HepG2 (cell line): ENCODE measurements around the gene SIX5. TPM values are rescaled to one million over a fixed set of nuclear protein-coding genes. Genes with fewer than 3 reads are reported as not detected.
A peak's percentile ranks its signal among the peaks of the same experiment; 100 is the strongest.

Experiments
- ATAC-seq: fragments of 200-7000 bp; cut with Tn5 transposase; 3 replicates; pipeline ENCODE4 v1.9.1; 2020; ENCODE audit warnings: mild to moderate bottlenecking, moderate library complexity
- BruUV-seq: library from RNA; stranded (reverse); fragments of 400-500 nt; replicated peaks from 2 replicates; lab custom pipeline; 2021; lab: Mats Ljungman, UMichigan
- CTCF ChIA-PET: fragments of 300-600 bp; formaldehyde crosslinking; extraction: SDS; loops from one replicate; lab custom pipeline; 2021; ENCODE audit warnings: low total read pairs, inconsistent platforms, low intra/inter-chr PET ratio; lab: Yijun Ruan, JAX
- POLR2A ChIA-PET: fragments of 350-600 bp; sonication (Branson Sonifier 250); formaldehyde crosslinking; loops from one replicate; lab custom pipeline; 2020; ENCODE audit warnings: antibody characterized with exemption, inconsistent platforms; lab: Yijun Ruan, JAX
- DNase-seq: peaks from one replicate; pipeline ENCODE4 v3.0.0-alpha.2; 2015; ENCODE audit warnings: low spot score
- FAIRE-seq: peaks from 3 replicates; lab custom pipeline; 2011; peaks lifted over from hg19 to GRCh38; lab: Jason Lieb, UNC
- H2AFZ ChIP-seq: one replicate; pipeline ENCODE4 v1.6.1; 2011; ENCODE audit warnings: low read length, inconsistent platforms
- H3K27ac ChIP-seq: fragments of 300-600 bp; 3 replicates; pipeline ENCODE4 v1.8.0; 2011; ENCODE audit warnings: mixed run types, mild to moderate bottlenecking, mixed read lengths, low read length, inconsistent platforms; ENCODE audit not compliant: insufficient read depth; ENCODE audit errors: extremely low read length
- H3K27me3 ChIP-seq, 2 experiments: fragments of 200-600 bp in 1 of 2; 2 replicates in 1 of 2; 3 replicates in 1 of 2; pipeline versions ENCODE4 v1.6.0 to v1.8.0; 2011; ENCODE audit warnings: low read length in 2 of 2, mild to moderate bottlenecking in 2 of 2, moderate library complexity in 2 of 2, inconsistent platforms in 1 of 2; ENCODE audit not compliant: insufficient read depth in 2 of 2, control insufficient read depth in 1 of 2
- H3K36me3 ChIP-seq, 2 experiments: fragments of 200-600 bp in 1 of 2; replicated peaks in 1 of 2; 2 replicates in 1 of 2; 3 replicates in 1 of 2; pipeline versions ENCODE4 v1.5.1 to v1.8.0; 2011; ENCODE audit warnings: low read length in 2 of 2, inconsistent platforms in 1 of 2; ENCODE audit not compliant: insufficient read depth in 2 of 2, control insufficient read depth in 1 of 2
- H3K4me1 ChIP-seq: 2 replicates; pipeline ENCODE4 v1.5.1; 2012; ENCODE audit warnings: low read length, inconsistent platforms; ENCODE audit not compliant: insufficient read depth
- H3K4me2 ChIP-seq: 2 replicates; pipeline ENCODE4 v1.6.0; 2011; ENCODE audit warnings: low read depth, low read length, inconsistent platforms
- H3K4me3 ChIP-seq, 3 experiments: fragments of 200-600 bp in 1 of 3; sonication (generic), shearing (Covaris generic) in 1 of 3; replicated peaks in 1 of 3; 2 replicates each; pipeline ENCODE4 v1.5.1; 2011 to 2016; ENCODE audit warnings: low read length in 3 of 3, inconsistent platforms in 2 of 3, low read depth in 2 of 3, mild to moderate bottlenecking in 2 of 3, control low read depth in 1 of 3, mixed read lengths in 1 of 3; ENCODE audit not compliant: insufficient read depth in 1 of 3
- H3K79me2 ChIP-seq: one replicate; pipeline ENCODE4 v1.6.1; 2011; ENCODE audit warnings: low read length, inconsistent platforms; ENCODE audit not compliant: insufficient read depth
- H3K9ac ChIP-seq: 2 replicates; pipeline ENCODE4 v1.6.0; 2011; ENCODE audit warnings: mild to moderate bottlenecking, low read depth, low read length, inconsistent platforms; ENCODE audit not compliant: insufficient read depth
- H3K9me3 ChIP-seq: 2 replicates; pipeline ENCODE4 v1.5.1; 2012; ENCODE audit warnings: mild to moderate bottlenecking, low read length
- H4K20me1 ChIP-seq: 2 replicates; pipeline ENCODE4 v1.6.0; 2011; ENCODE audit warnings: inconsistent platforms, mild to moderate bottlenecking, low read length, moderate library complexity; ENCODE audit not compliant: insufficient read depth
- ARHGAP35 ChIP-seq: sonication (generic); formaldehyde crosslinking; IDR thresholded peaks from 2 replicates; pipeline ENCODE4 v1.9.0; 2022; ENCODE audit warnings: mild to moderate bottlenecking, inconsistent platforms, moderate library complexity, missing genetic modification reagents, borderline replicate concordance
- NFYB ChIP-seq: sonication (generic); formaldehyde crosslinking; IDR thresholded peaks from 2 replicates; pipeline ENCODE4 v1.4.0; 2020; ENCODE audit warnings: missing genetic modification reagents
- NFYC ChIP-seq: IDR thresholded peaks from 2 replicates; pipeline ENCODE4 v1.6.1; 2016; ENCODE audit warnings: missing genetic modification reagents, missing compliant biosample characterization
- PAF1 ChIP-seq: IDR thresholded peaks from 2 replicates; pipeline ENCODE4 v1.6.1; 2016; ENCODE audit warnings: missing genetic modification reagents, missing compliant biosample characterization
- PAX8 ChIP-seq: sonication (generic); formaldehyde crosslinking; IDR thresholded peaks from 2 replicates; pipeline ENCODE4 v1.8.0; 2022; ENCODE audit warnings: mild to moderate bottlenecking, missing genetic modification reagents, borderline replicate concordance
- REL ChIP-seq: sonication (generic); formaldehyde crosslinking; conservative IDR thresholded peaks from 2 replicates; pipeline ENCODE4 v1.8.0; 2022; ENCODE audit warnings: mild to moderate bottlenecking, missing genetic modification reagents, moderate library complexity
- SNRNP70 ChIP-seq: fragments of 200-400 bp; formaldehyde crosslinking; IDR thresholded peaks from 2 replicates; pipeline ENCODE4 v1.6.1; 2017; ENCODE audit warnings: mild to moderate bottlenecking, low read depth, low read length, moderate library complexity
- ZNF546 ChIP-seq: sonication (generic); formaldehyde crosslinking; conservative IDR thresholded peaks from 2 replicates; pipeline ENCODE4 v1.8.1; 2023; ENCODE audit warnings: mild to moderate bottlenecking, missing genetic modification reagents
- ZNF558 ChIP-seq: sonication (generic); formaldehyde crosslinking; IDR thresholded peaks from 2 replicates; pipeline ENCODE4 v1.9.0; 2022; ENCODE audit warnings: mild to moderate bottlenecking, missing genetic modification reagents, borderline replicate concordance
- ZNF768 ChIP-seq: sonication (generic); formaldehyde crosslinking; IDR thresholded peaks from 2 replicates; pipeline ENCODE4 v1.4.0; 2020; ENCODE audit warnings: missing genetic modification reagents
- WGBS: methylation state at CpG from one replicate; pipeline ENCODE4 v1.1.6; 2017; ENCODE audit warnings: low lambda C conversion rate; 5-methylcytosine and 5-hydroxymethylcytosine counted together
- in situ Hi-C: cut with HindIII; loops from 2 replicates; pipeline ENCODE4 v1.10.0; 2017; ENCODE audit warnings: low pct_unique_long_range_greater_than_20kb; ENCODE audit not compliant: extremely low pct_ligation_motif_present
- intact Hi-C: fragments of 100-400 bp; cut with micrococcal nuclease; formaldehyde crosslinking; loops from one replicate; pipeline ENCODE4 v1.10.0; 2022; ENCODE audit not compliant: unreplicated experiment
- polyA plus RNA-seq, 8 experiments: library from polyadenylated mRNA; depleted of rRNA in 3 of 8; stranded (reverse) in 7 of 8; unstranded in 1 of 8; fragments of >200 nt; fragmentation: Illumina TruSeq in 4 of 8; extraction: Trizol in 4 of 8; gene quantifications; 2 replicates each; pipeline versions ENCODE4 v1.2.1 to v1.2.3, GENCODE V29; 2011 to 2016; ENCODE audit warnings: low read depth in 4 of 8, missing spikeins in 1 of 8, mixed read lengths in 1 of 8; ENCODE audit not compliant: insufficient read depth in 1 of 8
- total RNA-seq, 5 experiments: library from RNA; depleted of rRNA; stranded (reverse); fragments of >200 nt; fragmentation: Illumina TruSeq; extraction: Trizol; gene quantifications; 2 replicates each; pipeline ENCODE4 v1.2.3, GENCODE V29; 2016; ENCODE audit warnings: low read depth in 1 of 5
- TF ChIP-seq, protein P1 (sequence below): sonication (generic); formaldehyde crosslinking; IDR thresholded peaks from 2 replicates; pipeline ENCODE4 v1.9.0; 2021; ENCODE audit warnings: missing genetic modification reagents, borderline replicate concordance
- TF ChIP-seq, protein P2 (sequence below): sonication (generic); formaldehyde crosslinking; IDR thresholded peaks from 2 replicates; pipeline ENCODE4 v1.4.0; 2020; ENCODE audit warnings: mild to moderate bottlenecking, missing genetic modification reagents

The SIX5 gene
- total and polyA plus RNA-seq, 2 of the 13 experiments (the other 11 are each of a cell fraction or from before 2014, with no cell fraction given) = 7.7 to 10.5 TPM

DNA sequence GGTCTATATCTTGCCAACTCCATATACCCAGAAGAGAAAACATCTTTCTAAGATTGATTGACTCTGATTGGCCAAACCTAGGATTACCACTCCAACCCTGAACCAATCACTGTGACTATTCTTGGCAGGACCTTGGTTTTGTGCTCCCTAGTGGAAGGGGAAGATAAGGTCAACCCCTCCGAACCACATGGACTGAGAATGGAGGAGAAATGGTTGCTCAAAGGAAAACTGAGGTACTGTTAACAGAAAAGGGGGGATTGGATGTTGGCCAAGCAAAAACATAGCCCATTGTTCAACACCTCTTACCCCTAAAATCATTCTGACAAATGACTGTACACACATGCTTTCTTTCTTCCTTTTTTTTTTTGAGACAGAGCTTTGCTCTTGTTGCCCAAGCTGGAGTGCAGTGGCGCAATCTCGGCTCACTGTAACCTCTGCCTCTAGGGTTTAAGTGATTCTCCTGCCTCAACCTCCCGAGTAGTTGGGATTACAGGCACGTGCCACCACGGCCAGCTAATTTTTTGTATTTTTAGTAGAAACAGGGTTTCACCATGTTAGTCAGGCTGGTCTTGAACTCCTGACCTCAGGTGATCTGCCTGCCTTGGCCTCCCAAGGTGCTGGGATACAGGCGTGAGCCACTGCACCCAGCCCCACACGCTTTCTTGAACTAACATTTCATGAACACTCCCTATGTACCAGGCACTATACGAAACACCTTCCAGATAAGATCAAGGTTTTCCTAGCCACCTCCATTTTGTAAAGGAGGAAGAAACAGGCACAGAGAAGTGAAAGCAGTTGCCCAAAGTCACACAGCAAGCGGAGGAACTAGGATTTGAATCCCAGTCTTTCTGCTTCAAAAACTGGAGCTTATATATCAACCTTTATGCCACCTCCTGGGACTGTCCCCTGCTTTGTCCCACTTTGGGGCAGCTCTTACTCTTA, 29.3 kb downstream of the SIX5 start:
- Histone ChIP-seq H3K4me2 (peak overlapping the region; percentile 29; the same call in 1 of the 2 replicates), H3K79me2 (no peaks in the 10 kb centered on the region), H3K27me3 (peaks cover 0 to 5% of the 10 kb centered on the region in 2 experiments; a peak in 1 of 5 replicates), H3K4me1 (peaks cover 59% of the 10 kb centered on the region), H3K9me3 (no peaks in the 10 kb centered on the region), H4K20me1 (no peaks in the 10 kb centered on the region), H3K4me3 (no peak overlapping the region; a peak in 1 of 6 replicates), H3K27ac (no peak overlapping the region), H3K36me3 (no peaks in the 10 kb centered on the region), H2AFZ (peak overlapping the region; percentile 90), H3K9ac (peak overlapping the region; percentile 12; the same call in 1 of the 2 replicates)
- intact Hi-C loops (no loop called here), in situ Hi-C loops (no loop called here)
- FAIRE-seq (peak; percentile 39), ATAC-seq (no peak), DNase-seq (peak; percentile 34)
- ChIA-PET POLR2A (interaction anchor here (0.6 to 1.8 kb wide), 5 partner anchors 9 to 29 kb away, joined by 3 to 5 read pairs (median 4); partner anchors contain the start of genes FBXO46 and SIX5), CTCF (no interaction called here)
- no TSS peak for BruUV-seq
- 38% methylated on average over 10 of the region's 10 CpGs for WGBS
- TF ChIP-seq ZNF546 (CRISPR knock-in tag) (no peak), PAX8 (no peak), NFYB (CRISPR knock-in tag) (peak; percentile 62), NFYC (CRISPR knock-in tag) (peak; percentile 78), ZNF558 (CRISPR knock-in tag) (no peak), ZNF768 (peak; percentile 78; the same call in 1 of the 2 replicates), SNRNP70 (no peak), REL (CRISPR knock-in tag) (no peak), ARHGAP35 (CRISPR knock-in tag) (no peak), PAF1 (CRISPR knock-in tag) (no peak)
- TF ChIP-seq, protein P1, sequence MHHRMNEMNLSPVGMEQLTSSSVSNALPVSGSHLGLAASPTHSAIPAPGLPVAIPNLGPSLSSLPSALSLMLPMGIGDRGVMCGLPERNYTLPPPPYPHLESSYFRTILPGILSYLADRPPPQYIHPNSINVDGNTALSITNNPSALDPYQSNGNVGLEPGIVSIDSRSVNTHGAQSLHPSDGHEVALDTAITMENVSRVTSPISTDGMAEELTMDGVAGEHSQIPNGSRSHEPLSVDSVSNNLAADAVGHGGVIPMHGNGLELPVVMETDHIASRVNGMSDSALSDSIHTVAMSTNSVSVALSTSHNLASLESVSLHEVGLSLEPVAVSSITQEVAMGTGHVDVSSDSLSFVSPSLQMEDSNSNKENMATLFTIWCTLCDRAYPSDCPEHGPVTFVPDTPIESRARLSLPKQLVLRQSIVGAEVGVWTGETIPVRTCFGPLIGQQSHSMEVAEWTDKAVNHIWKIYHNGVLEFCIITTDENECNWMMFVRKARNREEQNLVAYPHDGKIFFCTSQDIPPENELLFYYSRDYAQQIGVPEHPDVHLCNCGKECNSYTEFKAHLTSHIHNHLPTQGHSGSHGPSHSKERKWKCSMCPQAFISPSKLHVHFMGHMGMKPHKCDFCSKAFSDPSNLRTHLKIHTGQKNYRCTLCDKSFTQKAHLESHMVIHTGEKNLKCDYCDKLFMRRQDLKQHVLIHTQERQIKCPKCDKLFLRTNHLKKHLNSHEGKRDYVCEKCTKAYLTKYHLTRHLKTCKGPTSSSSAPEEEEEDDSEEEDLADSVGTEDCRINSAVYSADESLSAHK (CRISPR knock-in tag) = no peak
- TF ChIP-seq, protein P2, sequence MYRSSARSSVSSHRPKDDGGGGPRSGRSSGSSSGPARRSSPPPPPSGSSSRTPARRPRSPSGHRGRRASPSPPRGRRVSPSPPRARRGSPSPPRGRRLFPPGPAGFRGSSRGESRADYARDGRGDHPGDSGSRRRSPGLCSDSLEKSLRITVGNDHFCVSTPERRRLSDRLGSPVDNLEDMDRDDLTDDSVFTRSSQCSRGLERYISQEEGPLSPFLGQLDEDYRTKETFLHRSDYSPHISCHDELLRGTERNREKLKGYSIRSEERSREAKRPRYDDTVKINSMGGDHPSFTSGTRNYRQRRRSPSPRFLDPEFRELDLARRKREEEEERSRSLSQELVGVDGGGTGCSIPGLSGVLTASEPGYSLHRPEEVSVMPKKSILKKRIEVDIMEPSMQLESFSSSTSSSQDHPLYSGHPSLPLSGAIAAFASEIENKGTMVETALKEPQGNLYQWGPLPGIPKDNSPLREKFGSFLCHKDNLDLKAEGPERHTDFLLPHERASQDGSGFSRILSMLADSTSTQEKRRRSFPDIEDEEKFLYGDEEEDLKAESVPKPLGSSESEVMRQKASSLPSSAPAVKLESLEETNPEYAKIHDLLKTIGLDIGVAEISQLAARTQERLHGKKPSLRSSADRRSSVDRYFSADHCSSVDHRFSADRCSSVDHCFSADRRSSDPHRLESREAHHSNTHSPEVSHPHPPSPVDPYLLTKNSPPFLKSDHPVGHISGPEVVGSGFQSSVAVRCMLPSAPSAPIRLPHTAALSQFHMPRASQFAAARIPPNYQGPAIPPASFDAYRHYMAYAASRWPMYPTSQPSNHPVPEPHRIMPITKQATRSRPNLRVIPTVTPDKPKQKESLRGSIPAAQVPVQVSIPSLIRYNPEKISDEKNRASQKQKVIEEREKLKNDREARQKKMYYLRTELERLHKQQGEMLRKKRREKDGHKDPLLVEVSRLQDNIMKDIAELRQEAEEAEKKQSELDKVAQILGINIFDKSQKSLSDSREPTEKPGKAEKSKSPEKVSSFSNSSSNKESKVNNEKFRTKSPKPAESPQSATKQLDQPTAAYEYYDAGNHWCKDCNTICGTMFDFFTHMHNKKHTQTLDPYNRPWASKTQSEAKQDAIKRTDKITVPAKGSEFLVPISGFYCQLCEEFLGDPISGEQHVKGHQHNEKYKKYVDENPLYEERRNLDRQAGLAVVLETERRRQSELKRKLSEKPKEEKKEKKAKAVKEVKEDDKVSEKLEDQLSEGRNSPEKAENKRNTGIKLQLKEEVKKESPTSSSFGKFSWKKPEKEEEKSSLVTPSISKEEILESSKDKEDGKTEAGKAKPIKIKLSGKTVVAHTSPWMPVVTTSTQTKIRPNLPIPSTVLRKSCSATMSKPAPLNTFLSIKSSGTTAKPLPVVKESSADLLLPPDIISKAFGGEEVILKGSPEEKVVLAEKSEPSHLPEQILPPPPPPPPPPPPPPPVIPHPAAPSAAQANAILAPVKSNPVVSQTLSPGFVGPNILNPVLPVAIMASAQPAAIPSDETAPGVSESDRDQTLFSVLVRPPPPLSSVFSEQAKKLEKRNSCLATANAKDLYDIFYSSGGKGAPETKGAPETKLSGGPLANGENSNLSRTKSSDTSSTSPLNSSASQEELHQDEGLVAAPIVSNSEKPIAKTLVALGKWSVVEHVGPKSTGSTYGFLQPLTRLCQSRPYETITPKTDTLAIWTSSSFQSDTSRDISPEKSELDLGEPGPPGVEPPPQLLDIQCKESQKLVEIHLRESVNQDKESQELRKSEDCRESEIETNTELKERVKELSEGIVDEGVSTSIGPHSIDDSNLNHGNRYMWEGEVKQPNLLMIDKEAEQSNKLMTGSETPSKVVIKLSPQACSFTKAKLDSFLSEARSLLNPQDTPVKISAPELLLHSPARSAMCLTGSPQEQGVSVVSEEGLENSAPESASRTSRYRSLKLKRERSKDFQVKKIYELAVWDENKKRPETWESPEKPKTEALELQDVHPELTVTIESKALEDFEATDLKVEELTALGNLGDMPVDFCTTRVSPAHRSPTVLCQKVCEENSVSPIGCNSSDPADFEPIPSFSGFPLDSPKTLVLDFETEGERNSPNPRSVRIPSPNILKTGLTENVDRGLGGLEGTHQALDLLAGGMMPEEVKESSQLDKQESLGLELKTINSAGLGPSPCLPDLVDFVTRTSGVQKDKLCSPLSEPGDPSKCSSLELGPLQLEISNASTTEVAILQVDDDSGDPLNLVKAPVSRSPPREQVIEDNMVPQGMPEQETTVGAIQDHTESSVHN (CRISPR knock-in tag) = no peak
